ENCODE data around the gene SLC38A6. TPM values are rescaled to one million over a fixed set of nuclear protein-coding genes. Genes with fewer than 3 reads are reported as not detected.

Gene SLC38A6
- total and polyA plus RNA-seq, 2 of the 13 experiments (the other 11 are each of a cell fraction or from before 2014, with no cell fraction given) = 6.9 to 22.1 TPM

DNA sequence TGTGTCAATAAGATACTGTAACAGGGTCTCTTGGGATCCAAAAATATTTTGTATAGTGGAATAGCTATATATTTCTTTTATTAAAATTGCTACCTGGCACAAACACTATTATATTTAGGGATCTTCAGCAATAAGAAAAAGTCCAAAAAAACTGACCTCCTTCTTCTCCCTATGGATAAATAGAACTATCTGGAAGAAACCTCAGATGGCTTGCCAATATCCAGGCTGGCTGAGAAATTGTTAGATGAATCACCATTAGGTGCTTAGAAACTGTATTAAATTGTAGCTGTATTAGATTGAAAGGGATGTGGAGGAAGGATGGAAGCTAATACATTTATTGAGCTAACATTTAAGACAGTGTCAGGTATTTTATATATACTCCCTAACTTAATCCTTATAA, 66.0 kb downstream of the SLC38A6 start:
- ChIA-PET POLR2A (no interaction called here), CTCF (ENCODE audit: low intra/inter-chr PET ratio, low total read pairs) (no interaction called here)
- intact Hi-C loops (cut with micrococcal nuclease; ENCODE audit: unreplicated experiment) = no loop called here
- H3K27ac ChIP-seq (ENCODE audit: extremely low read length, insufficient read depth, low read length) = no peak overlapping the region
- ATAC-seq = no peak
- no peaks in the 10 kb centered on the region for H3K27me3 ChIP-seq (ENCODE audit: control insufficient read depth in 1 of 2, insufficient read depth in 2 of 2, low read length in 2 of 2)
- in situ Hi-C loops (cut with HindIII; ENCODE audit: extremely low pct_ligation_motif_present, low pct_unique_long_range_greater_than_20kb) = loop anchor here (25.0 kb wide), 1 partner anchor 140 kb away; no protein-coding TSS in a partner anchor
- H2AFZ ChIP-seq (ENCODE audit: low read length) = no peak overlapping the region
- H3K9me3 ChIP-seq (ENCODE audit: low read length) = no peaks in the 10 kb centered on the region
- no peak for FAIRE-seq
- BruUV-seq (replicated peaks) = no TSS peak
- H3K36me3 ChIP-seq (replicated peaks in 1 of 2; ENCODE audit: control insufficient read depth in 1 of 2, insufficient read depth in 2 of 2, low read length in 2 of 2) = no peaks in the 10 kb centered on the region; a peak in 1 of 5 replicates
- H4K20me1 ChIP-seq (ENCODE audit: insufficient read depth, low read length) = no peaks in the 10 kb centered on the region
- no peak for DNase-seq (ENCODE audit: low spot score)
- TF ChIP-seq, protein P1, sequence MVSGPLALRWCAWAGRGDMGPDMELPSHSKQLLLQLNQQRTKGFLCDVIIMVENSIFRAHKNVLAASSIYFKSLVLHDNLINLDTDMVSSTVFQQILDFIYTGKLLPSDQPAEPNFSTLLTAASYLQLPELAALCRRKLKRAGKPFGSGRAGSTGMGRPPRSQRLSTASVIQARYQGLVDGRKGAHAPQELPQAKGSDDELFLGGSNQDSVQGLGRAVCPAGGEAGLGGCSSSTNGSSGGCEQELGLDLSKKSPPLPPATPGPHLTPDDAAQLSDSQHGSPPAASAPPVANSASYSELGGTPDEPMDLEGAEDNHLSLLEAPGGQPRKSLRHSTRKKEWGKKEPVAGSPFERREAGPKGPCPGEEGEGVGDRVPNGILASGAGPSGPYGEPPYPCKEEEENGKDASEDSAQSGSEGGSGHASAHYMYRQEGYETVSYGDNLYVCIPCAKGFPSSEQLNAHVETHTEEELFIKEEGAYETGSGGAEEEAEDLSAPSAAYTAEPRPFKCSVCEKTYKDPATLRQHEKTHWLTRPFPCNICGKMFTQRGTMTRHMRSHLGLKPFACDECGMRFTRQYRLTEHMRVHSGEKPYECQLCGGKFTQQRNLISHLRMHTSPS (CRISPR knock-in tag; IDR thresholded peaks at IDR 0.05; ENCODE audit: low read depth) = no peak
- TF ChIP-seq ZNF484 (CRISPR knock-in tag; IDR thresholded peaks at IDR 0.05; ENCODE audit: borderline replicate concordance, low read depth) (no peak), KDM6A (CRISPR knock-in tag; IDR thresholded peaks at IDR 0.05; ENCODE audit: low read depth) (no peak), CEBPB (IDR thresholded peaks at IDR 0.05; ENCODE audit: borderline replicate concordance, low read depth, low read length) (no peak), ZNF136 (CRISPR knock-in tag; IDR thresholded peaks at IDR 0.05; ENCODE audit: low read depth) (no peak), MXD4 (CRISPR knock-in tag; IDR thresholded peaks at IDR 0.05) (no peak), CHCHD3 (CRISPR knock-in tag; IDR thresholded peaks at IDR 0.05) (no peak), CENPT (CRISPR knock-in tag; IDR thresholded peaks at IDR 0.05; ENCODE audit: low read depth) (no peak), ZBTB8A (CRISPR knock-in tag; IDR thresholded peaks at IDR 0.05; ENCODE audit: borderline replicate concordance, low read depth) (no peak), ZNF33A (CRISPR knock-in tag; IDR thresholded peaks at IDR 0.05; ENCODE audit: borderline replicate concordance) (no peak), CHD4 (IDR thresholded peaks at IDR 0.05; ENCODE audit: borderline replicate concordance, low read length) (no peak), ONECUT2 (CRISPR knock-in tag; IDR thresholded peaks at IDR 0.05) (no peak), ZFP36L1 (CRISPR knock-in tag; IDR thresholded peaks at IDR 0.05) (no peak), EED (CRISPR knock-in tag; IDR thresholded peaks at IDR 0.05) (no peak), ZNF225 (CRISPR knock-in tag; IDR thresholded peaks at IDR 0.05) (no peak)
- TF ChIP-seq, protein P2, sequence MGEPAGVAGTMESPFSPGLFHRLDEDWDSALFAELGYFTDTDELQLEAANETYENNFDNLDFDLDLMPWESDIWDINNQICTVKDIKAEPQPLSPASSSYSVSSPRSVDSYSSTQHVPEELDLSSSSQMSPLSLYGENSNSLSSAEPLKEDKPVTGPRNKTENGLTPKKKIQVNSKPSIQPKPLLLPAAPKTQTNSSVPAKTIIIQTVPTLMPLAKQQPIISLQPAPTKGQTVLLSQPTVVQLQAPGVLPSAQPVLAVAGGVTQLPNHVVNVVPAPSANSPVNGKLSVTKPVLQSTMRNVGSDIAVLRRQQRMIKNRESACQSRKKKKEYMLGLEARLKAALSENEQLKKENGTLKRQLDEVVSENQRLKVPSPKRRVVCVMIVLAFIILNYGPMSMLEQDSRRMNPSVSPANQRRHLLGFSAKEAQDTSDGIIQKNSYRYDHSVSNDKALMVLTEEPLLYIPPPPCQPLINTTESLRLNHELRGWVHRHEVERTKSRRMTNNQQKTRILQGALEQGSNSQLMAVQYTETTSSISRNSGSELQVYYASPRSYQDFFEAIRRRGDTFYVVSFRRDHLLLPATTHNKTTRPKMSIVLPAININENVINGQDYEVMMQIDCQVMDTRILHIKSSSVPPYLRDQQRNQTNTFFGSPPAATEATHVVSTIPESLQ (CRISPR knock-in tag; conservative IDR thresholded peaks at IDR 0.05) = no peak
- TF ChIP-seq, protein P3, sequence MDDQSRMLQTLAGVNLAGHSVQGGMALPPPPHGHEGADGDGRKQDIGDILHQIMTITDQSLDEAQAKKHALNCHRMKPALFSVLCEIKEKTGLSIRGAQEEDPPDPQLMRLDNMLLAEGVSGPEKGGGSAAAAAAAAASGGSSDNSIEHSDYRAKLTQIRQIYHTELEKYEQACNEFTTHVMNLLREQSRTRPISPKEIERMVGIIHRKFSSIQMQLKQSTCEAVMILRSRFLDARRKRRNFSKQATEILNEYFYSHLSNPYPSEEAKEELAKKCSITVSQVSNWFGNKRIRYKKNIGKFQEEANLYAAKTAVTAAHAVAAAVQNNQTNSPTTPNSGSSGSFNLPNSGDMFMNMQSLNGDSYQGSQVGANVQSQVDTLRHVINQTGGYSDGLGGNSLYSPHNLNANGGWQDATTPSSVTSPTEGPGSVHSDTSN (CRISPR knock-in tag; IDR thresholded peaks at IDR 0.05; ENCODE audit: borderline replicate concordance) = no peak
- TF ChIP-seq, protein P4, sequence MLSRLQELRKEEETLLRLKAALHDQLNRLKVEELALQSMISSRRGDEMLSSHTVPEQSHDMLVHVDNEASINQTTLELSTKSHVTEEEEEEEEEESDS (CRISPR knock-in tag; IDR thresholded peaks at IDR 0.05; ENCODE audit: borderline replicate concordance) = no peak
- peaks cover 27% of the 10 kb centered on the region for H3K4me1 ChIP-seq (ENCODE audit: insufficient read depth, low read length)
- no peak overlapping the region for H3K4me2 ChIP-seq (ENCODE audit: low read depth, low read length)
- H3K9ac ChIP-seq (ENCODE audit: insufficient read depth, low read depth, low read length) = no peak overlapping the region
- H3K4me3 ChIP-seq (replicated peaks in 1 of 3; ENCODE audit: insufficient read depth in 1 of 3, low read depth in 2 of 3, low read length in 3 of 3) = no peak overlapping the region
- no peaks in the 10 kb centered on the region for H3K79me2 ChIP-seq (ENCODE audit: insufficient read depth, low read length)

All from HepG2 (cell line).